Measurements from ENCODE around the gene FITM1.
A peak's percentile ranks its signal among the peaks of the same experiment; 100 is the strongest.

Gene FITM1

GRCh38 chr14:24162093-24162492, 31.6 kb downstream of the FITM1 start:
- DNase-seq: no peak

GRCh38 chr14:24164518-24164991, 34.1 kb downstream of the FITM1 start:
- no peak for DNase-seq

- no peak for DNase-seq
Observed at GRCh38 chr14:24165785-24166184, 35.3 kb downstream of the FITM1 start.

- DNase-seq: no peak
Observed at GRCh38 chr14:24167469-24168114, 37.1 kb downstream of the FITM1 start.

GRCh38 chr14:24171422-24172260, 41.2 kb downstream of the FITM1 start, which contains the start of gene REC8:
REC8 (plus strand) TSS chr14:24172080; CDS start chr14:24172553, 473 bp downstream.
- peak; percentile 44 for DNase-seq

- DNase-seq: no peak
Observed at GRCh38 chr14:24172261-24172860, 41.9 kb downstream of the FITM1 start.

- no peak for DNase-seq
Observed at GRCh38 chr14:24172871-24173281, 42.4 kb downstream of the FITM1 start.

GRCh38 chr14:24176599-24176998, 46.1 kb downstream of the FITM1 start:
- no peak for DNase-seq

- DNase-seq: no peak
Observed at GRCh38 chr14:24177041-24177825, 46.8 kb downstream of the FITM1 start.

- no peak for DNase-seq
Observed at GRCh38 chr14:24177891-24178290, 47.4 kb downstream of the FITM1 start.

GRCh38 chr14:24178399-24179178, 48.1 kb downstream of the FITM1 start:
- DNase-seq: no peak

- DNase-seq: no peak
Observed at GRCh38 chr14:24179294-24179960, 49.0 kb downstream of the FITM1 start.

- no peak for DNase-seq
Observed at GRCh38 chr14:24179961-24180796, 49.7 kb downstream of the FITM1 start.

- DNase-seq: no peak
Observed at GRCh38 chr14:24181371-24182077, 51.1 kb downstream of the FITM1 start.

Measured in activated CD4-positive, alpha-beta T cell treated with anti-CD3 and anti-CD28 coated beads, Interleukin-2, amount 50 U/mL, for 4 hours (primary cell).